ENCODE data around the gene SLC25A45. TPM values are rescaled to one million over a fixed set of nuclear protein-coding genes. Genes with fewer than 3 reads are reported as not detected.

The SLC25A45 gene
- total RNA-seq, 4 donors from 2014 or later, result 4.6 to 11.3 (median 5.9) TPM

DNA sequence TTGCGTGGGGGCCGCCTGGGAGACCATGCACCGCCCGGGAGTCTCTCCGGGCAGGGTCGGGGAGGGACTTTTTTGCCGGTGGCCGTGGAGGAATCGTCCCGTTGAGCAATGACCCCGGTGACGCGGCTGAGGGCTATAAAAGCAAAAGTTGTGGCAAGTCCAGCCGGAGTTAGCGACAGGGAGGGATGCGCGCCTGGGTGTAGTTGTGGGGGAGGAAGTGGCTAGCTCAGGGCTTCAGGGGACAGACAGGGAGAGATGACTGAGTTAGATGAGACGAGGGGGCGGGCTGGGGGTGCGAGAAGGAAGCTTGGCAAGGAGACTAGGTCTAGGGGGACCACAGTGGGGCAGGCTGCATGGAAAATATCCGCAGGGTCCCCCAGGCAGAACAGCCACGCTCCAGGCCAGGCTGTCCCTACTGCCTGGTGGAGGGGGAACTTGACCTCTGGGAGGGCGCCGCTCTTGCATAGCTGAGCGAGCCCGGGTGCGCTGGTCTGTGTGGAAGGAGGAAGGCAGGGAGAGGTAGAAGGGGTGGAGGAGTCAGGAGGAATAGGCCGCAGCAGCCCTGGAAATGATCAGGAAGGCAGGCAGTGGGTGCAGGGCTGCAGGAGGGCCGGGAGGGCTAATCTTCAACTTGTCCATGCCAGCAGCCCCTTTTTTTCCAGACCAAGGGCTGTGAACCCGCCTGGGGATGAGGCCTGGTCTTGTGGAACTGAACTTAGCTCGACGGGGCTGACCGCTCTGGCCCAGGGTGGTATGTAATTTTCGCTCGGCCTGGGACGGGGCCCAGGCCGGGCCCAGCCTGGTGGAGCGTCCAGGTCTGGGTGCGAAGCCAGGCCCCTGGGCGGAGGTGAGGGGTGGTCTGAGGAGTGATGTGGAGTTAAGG is 40.4 kb upstream of the SLC25A45 start, which contains the start of gene NEAT1:
Gene NEAT1, plus strand, starts transcription at position 166 of the 883 bp plus-strand sequence.
- Histone ChIP-seq H3K9me3 (no peaks in the 10 kb centered on the region), H3K4me3 (peak within 1 kb of the TSS; percentile 71 to 81 (median 74)), H3K27me3 (no peaks in the 10 kb centered on the region), H3K4me1 (peaks cover 37 to 55% (median 51%) of the 10 kb centered on the region in 4 donors), H3K36me3 (peaks cover 15 to 48% (median 24%) of the 10 kb centered on the region in 4 donors), H3K27ac (replicated peaks in 1 of 4) (peak within 1 kb of the TSS; percentile 97 to 99 (median 99))
- DNase-seq (ENCODE audit: extremely low spot score), result peak; percentile 100
- WGBS, result under 1% methylated on average over 36 of the region's 40 CpGs
- TF ChIP-seq EP300 (IDR thresholded peaks at IDR 0.05) (peak; percentile 22), POLR2AphosphoS5 (IDR thresholded peaks at IDR 0.05) (peak in 1 of 2 donors; percentile 100), POLR2A (IDR thresholded peaks at IDR 0.05; ENCODE audit: low read depth) (peak; percentile 100)
- TF ChIP-seq, protein P1, sequence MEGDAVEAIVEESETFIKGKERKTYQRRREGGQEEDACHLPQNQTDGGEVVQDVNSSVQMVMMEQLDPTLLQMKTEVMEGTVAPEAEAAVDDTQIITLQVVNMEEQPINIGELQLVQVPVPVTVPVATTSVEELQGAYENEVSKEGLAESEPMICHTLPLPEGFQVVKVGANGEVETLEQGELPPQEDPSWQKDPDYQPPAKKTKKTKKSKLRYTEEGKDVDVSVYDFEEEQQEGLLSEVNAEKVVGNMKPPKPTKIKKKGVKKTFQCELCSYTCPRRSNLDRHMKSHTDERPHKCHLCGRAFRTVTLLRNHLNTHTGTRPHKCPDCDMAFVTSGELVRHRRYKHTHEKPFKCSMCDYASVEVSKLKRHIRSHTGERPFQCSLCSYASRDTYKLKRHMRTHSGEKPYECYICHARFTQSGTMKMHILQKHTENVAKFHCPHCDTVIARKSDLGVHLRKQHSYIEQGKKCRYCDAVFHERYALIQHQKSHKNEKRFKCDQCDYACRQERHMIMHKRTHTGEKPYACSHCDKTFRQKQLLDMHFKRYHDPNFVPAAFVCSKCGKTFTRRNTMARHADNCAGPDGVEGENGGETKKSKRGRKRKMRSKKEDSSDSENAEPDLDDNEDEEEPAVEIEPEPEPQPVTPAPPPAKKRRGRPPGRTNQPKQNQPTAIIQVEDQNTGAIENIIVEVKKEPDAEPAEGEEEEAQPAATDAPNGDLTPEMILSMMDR (IDR thresholded peaks at IDR 0.05), result no peak
- intact Hi-C loops (cut with DNase I), result loop anchor here (2.0 kb wide), 1 partner anchor 76 kb away; the partner anchor contains the start of gene MALAT1

DNA sequence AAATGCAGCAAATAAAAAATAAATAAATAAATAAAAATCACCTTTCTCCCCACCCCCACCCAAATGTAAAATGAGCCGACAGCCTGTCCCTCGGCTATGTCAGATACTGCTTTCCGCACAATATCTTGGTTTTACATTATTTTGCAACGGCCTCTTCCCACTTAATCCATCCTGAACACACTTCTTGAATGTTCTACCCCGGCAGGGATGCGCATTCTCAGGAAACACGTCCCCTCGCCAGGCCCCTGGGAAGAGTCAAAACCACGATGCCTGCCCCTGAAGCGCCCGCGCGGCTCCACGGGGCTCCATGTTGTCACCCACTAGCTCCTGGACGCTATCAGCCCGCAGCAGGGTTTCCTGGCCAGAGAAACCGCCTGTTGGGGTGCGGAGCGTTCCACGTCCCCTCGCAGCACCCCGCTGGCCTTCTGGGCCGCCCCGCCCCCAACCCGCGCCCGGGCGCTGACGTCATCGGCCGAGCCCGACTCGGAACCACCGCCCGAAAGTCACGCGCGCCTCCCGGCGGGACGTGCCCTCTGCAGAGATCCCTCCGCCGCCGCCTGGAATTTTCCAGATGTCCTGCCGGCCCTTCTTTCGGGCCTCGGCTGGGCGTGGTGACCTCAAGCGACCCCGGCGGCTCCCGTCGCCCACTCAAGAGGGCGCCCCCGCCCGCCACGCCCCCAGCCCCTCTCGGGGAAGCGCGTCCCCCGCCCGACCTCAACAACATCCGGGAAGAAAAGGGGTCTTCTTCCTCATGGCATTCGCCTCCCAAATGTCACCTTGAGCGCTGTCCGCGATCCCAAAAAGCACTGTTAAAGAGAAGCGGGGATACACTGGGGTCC is 39.6 kb upstream of the SLC25A45 start:
- intact Hi-C loops (cut with DNase I), result loop anchor here (2.0 kb wide), 2 partner anchors 57 to 77 kb away; partner anchors contain the start of gene MALAT1
- 2% methylated on average over 9 of the region's 68 CpGs for WGBS

DNA sequence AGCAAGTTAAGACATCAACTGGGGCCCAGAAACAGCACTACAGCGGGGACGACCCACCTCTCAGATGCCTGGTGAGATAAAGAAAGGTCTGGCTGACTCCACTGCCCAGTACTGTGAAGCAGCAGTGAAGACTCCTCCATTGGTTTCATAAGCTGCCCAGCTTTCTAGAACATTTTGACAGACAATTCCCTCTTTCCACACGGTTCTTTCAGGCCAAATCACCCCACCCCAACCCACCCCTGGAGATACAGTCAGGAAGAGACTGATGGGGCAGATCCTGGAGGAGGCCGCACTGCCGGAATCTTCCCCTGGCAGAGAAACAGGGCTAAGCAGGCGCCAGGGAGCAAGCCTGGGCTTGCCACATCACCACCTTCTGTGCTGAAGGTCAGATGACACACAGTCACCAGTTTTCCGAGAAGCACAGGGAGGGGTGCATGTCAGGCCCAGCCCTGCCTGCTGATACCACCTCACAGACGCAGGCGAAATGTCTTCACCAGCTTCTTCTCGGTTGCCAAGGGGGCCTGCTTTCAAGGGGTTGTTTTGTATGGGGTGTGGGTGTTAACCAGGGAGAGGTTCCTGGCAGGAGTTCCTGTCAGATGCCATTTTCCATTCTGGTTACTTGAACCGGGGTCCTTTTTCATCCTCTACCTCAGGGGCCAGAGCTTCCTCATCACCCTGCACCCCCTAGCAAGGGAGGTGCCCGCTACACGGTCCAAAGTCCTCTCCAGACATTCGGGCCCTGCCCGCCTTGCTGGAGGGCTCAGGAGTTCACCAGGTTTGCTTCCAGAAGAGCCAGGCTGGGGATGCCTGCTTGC is 38.7 kb upstream of the SLC25A45 start:
- WGBS, result 4% methylated on average over 13 of the region's 15 CpGs
- intact Hi-C loops (cut with DNase I), result loop anchor here (2.0 kb wide), 1 partner anchor 58 kb away; no protein-coding TSS in a partner anchor
- peaks cover 43 to 56% (median 54%) of the 10 kb centered on the region in 4 donors for H3K4me1 ChIP-seq

More for the DNA sequence above, 39.6 kb upstream of the SLC25A45 start:
- no peaks in the 10 kb centered on the region for H3K9me3 ChIP-seq
- DNase-seq (ENCODE audit: extremely low spot score), result peak; percentile 99
- H3K36me3 ChIP-seq, result peaks cover 12 to 39% (median 18%) of the 10 kb centered on the region in 4 donors
- no peaks in the 10 kb centered on the region for H3K27me3 ChIP-seq
- H3K4me1 ChIP-seq, result peaks cover 41 to 55% (median 51%) of the 10 kb centered on the region in 4 donors
- H3K27ac ChIP-seq (replicated peaks in 1 of 4), result peak overlapping the region; percentile 97 to 99 (median 99)
- peak; percentile 96 for TF ChIP-seq EP300 (IDR thresholded peaks at IDR 0.05)
- TF ChIP-seq, protein P1 (IDR thresholded peaks at IDR 0.05), result no peak
- peak; percentile 91 for TF ChIP-seq POLR2A (IDR thresholded peaks at IDR 0.05; ENCODE audit: low read depth)
- peak in 1 of 2 donors; percentile 100 for TF ChIP-seq POLR2AphosphoS5 (IDR thresholded peaks at IDR 0.05)
- peak overlapping the region; percentile 71 to 81 (median 74) for H3K4me3 ChIP-seq

More for the DNA sequence above, 38.7 kb upstream of the SLC25A45 start:
- H3K27ac ChIP-seq (replicated peaks in 1 of 4), result peak overlapping the region; percentile 97 to 99 (median 99)
- TF ChIP-seq EP300 (IDR thresholded peaks at IDR 0.05), result peak; percentile 99
- peak in 1 of 2 donors; percentile 100 for TF ChIP-seq POLR2AphosphoS5 (IDR thresholded peaks at IDR 0.05)
- TF ChIP-seq POLR2A (IDR thresholded peaks at IDR 0.05; ENCODE audit: low read depth), result peak; percentile 29
- TF ChIP-seq, protein P1 (IDR thresholded peaks at IDR 0.05), result no peak
- H3K4me3 ChIP-seq, result peak overlapping the region; percentile 71 to 81 (median 74)
- peaks cover 4 to 31% (median 11%) of the 10 kb centered on the region in 4 donors for H3K36me3 ChIP-seq
- peak; percentile 100 for DNase-seq (ENCODE audit: extremely low spot score)
- no peaks in the 10 kb centered on the region for H3K27me3 ChIP-seq
- no peaks in the 10 kb centered on the region for H3K9me3 ChIP-seq
